PC-3 (cell line): ENCODE data around the gene ZFP64. TPM values are rescaled to one million over a fixed set of nuclear protein-coding genes. Genes with fewer than 3 reads are reported as not detected.
A peak's percentile ranks its signal among the peaks of the same experiment; 100 is the strongest.
"Not testable (repeated sequence)": the region's sequence is repeated elsewhere in the genome, so short reads cannot be mapped to it uniquely, and the experiment has no call there.

ENCODE experiments used
- ATAC-seq: fragments of 200-7000 bp; cut with Tn5 transposase; 2 replicates; pipeline ENCODE4 v1.9.1; 2020; ENCODE audit warnings: mild to moderate bottlenecking, moderate library complexity
- BruUV-seq: library from RNA; stranded (reverse); fragments of 400-500 nt; replicated peaks from 2 replicates; lab custom pipeline; 2021; lab: Mats Ljungman, UMichigan
- CTCF ChIA-PET: fragments of 300-600 bp; sonication (Branson Sonifier 250); formaldehyde crosslinking; loops from one replicate; lab custom pipeline; 2022; ENCODE audit warnings: antibody characterized with exemption; lab: Charles Lee
- POLR2A ChIA-PET: fragments of 300-600 bp; sonication (Branson Sonifier 250); formaldehyde crosslinking; loops from one replicate; lab custom pipeline; 2022; ENCODE audit warnings: antibody characterized with exemption; ENCODE audit not compliant: unreplicated experiment; lab: Charles Lee
- DNase-seq: peaks from one replicate; pipeline ENCODE4 v3.0.0-alpha.2; 2015
- H2AFZ ChIP-seq: fragments of 300-600 bp; sonication (generic); 2 replicates; pipeline ENCODE4 v1.6.0; 2016; ENCODE audit warnings: antibody characterized with exemption, low read length
- H3F3A ChIP-seq: fragments of 300-600 bp; sonication (generic); one replicate; pipeline ENCODE4 v1.6.0; 2017; ENCODE audit warnings: antibody characterized with exemption, low read length, control low read depth, mild to moderate bottlenecking; ENCODE audit not compliant: unreplicated experiment
- H3K27ac ChIP-seq: fragments of 300-600 bp; sonication (generic); 2 replicates; pipeline ENCODE4 v1.5.1; 2016; ENCODE audit warnings: mild to moderate bottlenecking, low read length
- H3K27me3 ChIP-seq: fragments of 300-600 bp; sonication (generic); 2 replicates; pipeline ENCODE4 v1.6.1; 2016; ENCODE audit warnings: low read length, mixed read lengths
- H3K36me3 ChIP-seq: fragments of 300-600 bp; sonication (generic); 2 replicates; pipeline ENCODE4 v1.6.1; 2016; ENCODE audit warnings: low read depth, mixed run types, low read length, mixed read lengths
- H3K4me1 ChIP-seq: fragments of 300-600 bp; sonication (generic); 2 replicates; pipeline ENCODE4 v1.5.1; 2016; ENCODE audit warnings: low read length; ENCODE audit not compliant: insufficient read depth
- H3K4me2 ChIP-seq: fragments of 300-600 bp; sonication (generic); 2 replicates; pipeline ENCODE4 v1.6.0; 2016; ENCODE audit warnings: low read length
- H3K4me3 ChIP-seq: fragments of 300-600 bp; sonication (generic); 2 replicates; pipeline ENCODE4 v1.5.1; 2016; ENCODE audit warnings: mild to moderate bottlenecking, low read length, mixed read lengths
- H3K79me2 ChIP-seq: fragments of 300-600 bp; sonication (generic); 2 replicates; pipeline ENCODE4 v1.6.1; 2017; ENCODE audit warnings: low read length, mixed read lengths
- H3K9ac ChIP-seq: fragments of 300-600 bp; sonication (generic); 2 replicates; pipeline ENCODE4 v1.6.0; 2016; ENCODE audit warnings: mild to moderate bottlenecking, low read length
- H3K9me2 ChIP-seq: fragments of 300-600 bp; sonication (generic); replicated peaks from 2 replicates; pipeline ENCODE4 v1.6.1; 2016; ENCODE audit warnings: mixed run types, low read length, mixed read lengths
- H3K9me3 ChIP-seq: fragments of 300-600 bp; sonication (generic); 2 replicates; pipeline ENCODE4 v1.6.1; 2016; ENCODE audit warnings: low read length, mixed read lengths
- H4K20me1 ChIP-seq: fragments of 300-600 bp; sonication (generic); 2 replicates; pipeline ENCODE4 v1.6.1; 2016; ENCODE audit warnings: low read length, mixed read lengths
- CTCF ChIP-seq: fragments of 300-600 bp; sonication (generic); conservative IDR thresholded peaks from 2 replicates; pipeline ENCODE4 v1.5.1; 2017; ENCODE audit warnings: antibody characterized with exemption, low read depth, mild to moderate bottlenecking, low read length
- EZH2 ChIP-seq: fragments of 300-600 bp; sonication (generic); IDR thresholded peaks from one replicate; pipeline ENCODE4 v1.6.1; 2017; ENCODE audit warnings: antibody characterized with exemption, mild to moderate bottlenecking, low read length; ENCODE audit not compliant: unreplicated experiment
- EZH2phosphoT487 ChIP-seq: fragments of 300-600 bp; sonication (generic); IDR thresholded peaks from 2 replicates; pipeline ENCODE4 v1.6.1; 2018; ENCODE audit warnings: mild to moderate bottlenecking, antibody characterized with exemption, low read length, borderline replicate concordance
- intact Hi-C: fragments of 100-400 bp; cut with micrococcal nuclease; formaldehyde crosslinking; loops from 2 replicates; pipeline ENCODE4 v1.9.0; 2023
- total RNA-seq: library from RNA; depleted of rRNA; stranded (reverse); fragments of >200 nt; gene quantifications from 2 replicates; pipeline ENCODE4 v1.2.3, GENCODE V29; 2014

ZFP64 gene
- total RNA-seq, 1 experiment from 2014 or later: 16.6 TPM

- Histone ChIP-seq H3K9ac (no peak overlapping the region), H3K27me3 (peaks cover 30% of the 10 kb centered on the region), H2AFZ (no peak overlapping the region), H3K79me2 (no peaks in the 10 kb centered on the region), H3K4me3 (no peak overlapping the region), H3K4me1 (no peaks in the 10 kb centered on the region), H3K36me3 (no peaks in the 10 kb centered on the region), H3K9me2 (no peaks in the 10 kb centered on the region), H3F3A (no peaks in the 10 kb centered on the region), H4K20me1 (no peaks in the 10 kb centered on the region), H3K4me2 (no peak overlapping the region), H3K9me3 (no peaks in the 10 kb centered on the region), H3K27ac (no peak overlapping the region)
- peak; percentile 22 for DNase-seq
- ChIA-PET POLR2A (interaction anchor here (0.5 kb wide), 1 partner anchor 45 kb away, joined by 3 read pairs; no protein-coding TSS in a partner anchor), CTCF (no interaction called here)
- no peak for ATAC-seq
- BruUV-seq: no TSS peak
- no peak for TF ChIP-seq CTCF
- no peak for TF ChIP-seq EZH2
- no peak for TF ChIP-seq EZH2phosphoT487
- intact Hi-C loops: no loop called here
Observed at GRCh38 chr20:52231230-52231746, 39.7 kb upstream of the ZFP64 start.

- Histone ChIP-seq H3K79me2 (no peaks in the 10 kb centered on the region), H3K4me2 (no peak overlapping the region), H4K20me1 (no peaks in the 10 kb centered on the region), H3K9me2 (no peaks in the 10 kb centered on the region), H2AFZ (no peak overlapping the region), H3K4me1 (no peaks in the 10 kb centered on the region), H3F3A (no peaks in the 10 kb centered on the region), H3K36me3 (no peaks in the 10 kb centered on the region), H3K9me3 (no peaks in the 10 kb centered on the region), H3K27ac (no peak overlapping the region), H3K9ac (no peak overlapping the region), H3K27me3 (peaks cover 33% of the 10 kb centered on the region), H3K4me3 (no peak overlapping the region)
- ATAC-seq (no peak), DNase-seq (no peak)
- ChIA-PET POLR2A (no interaction called here), CTCF (no interaction called here)
- no peak for TF ChIP-seq CTCF
- no peak for TF ChIP-seq EZH2
- no peak for TF ChIP-seq EZH2phosphoT487
- BruUV-seq: no TSS peak
- intact Hi-C loops: no loop called here
Observed at GRCh38 chr20:52230409-52230808, 38.8 kb upstream of the ZFP64 start.

GRCh38 chr20:52229346-52229745 lies 37.8 kb upstream of the ZFP64 start:
- CTCF ChIA-PET, ATAC-seq, H4K20me1 ChIP-seq: not testable (repeated sequence)

More at GRCh38 chr20:52229346-52229745, 37.8 kb upstream of the ZFP64 start:
- H3F3A ChIP-seq, H3K27ac ChIP-seq, H3K4me3 ChIP-seq, H3K9me2 ChIP-seq, H3K79me2 ChIP-seq, H3K36me3 ChIP-seq, DNase-seq, H2AFZ ChIP-seq, H3K4me2 ChIP-seq, H3K4me1 ChIP-seq, H3K9me3 ChIP-seq, intact Hi-C loops, H3K9ac ChIP-seq, POLR2A ChIA-PET, BruUV-seq: not testable (repeated sequence)
- peaks cover 43% of the 10 kb centered on the region for H3K27me3 ChIP-seq
